ENCODE measurements around the gene CHPT1.

The CHPT1 gene

GRCh38 chr12:101700299-101700820, 2.9 kb downstream of the CHPT1 start:
- Histone ChIP-seq H3K4me1 (ENCODE audit: control insufficient read depth, insufficient read depth, low read length) (peaks cover 15% of the 10 kb centered on the region), H3K9me3 (ENCODE audit: control insufficient read depth, insufficient read depth, low read length) (no peaks in the 10 kb centered on the region), H3K27ac (ENCODE audit: low read depth, low read length) (no peak overlapping the region), H3K9ac (ENCODE audit: low read depth, low read length) (no peak overlapping the region), H3K27me3 (ENCODE audit: control insufficient read depth, insufficient read depth, low read length) (peaks cover 19% of the 10 kb centered on the region), H3K4me3 (ENCODE audit: low read depth, low read length) (no peak overlapping the region), H3K36me3 (ENCODE audit: control insufficient read depth, insufficient read depth, low read length) (no peaks in the 10 kb centered on the region)

GRCh38 chr12:101703487-101703886, 6.0 kb downstream of the CHPT1 start:
- H3K36me3 ChIP-seq (ENCODE audit: control insufficient read depth, insufficient read depth, low read length) = no peaks in the 10 kb centered on the region
- H3K27ac ChIP-seq (ENCODE audit: low read depth, low read length) = no peak overlapping the region
- H3K9ac ChIP-seq (ENCODE audit: low read depth, low read length) = no peak overlapping the region
- H3K27me3 ChIP-seq (ENCODE audit: control insufficient read depth, insufficient read depth, low read length) = no peaks in the 10 kb centered on the region
- no peak overlapping the region for H3K4me3 ChIP-seq (ENCODE audit: low read depth, low read length)
- H3K4me1 ChIP-seq (ENCODE audit: control insufficient read depth, insufficient read depth, low read length) = peaks cover 7% of the 10 kb centered on the region
- H3K9me3 ChIP-seq (ENCODE audit: control insufficient read depth, insufficient read depth, low read length) = no peaks in the 10 kb centered on the region

- Histone ChIP-seq H3K4me3 (ENCODE audit: low read depth, low read length) (no peak overlapping the region), H3K27ac (ENCODE audit: low read depth, low read length) (no peak overlapping the region), H3K9ac (ENCODE audit: low read depth, low read length) (no peak overlapping the region)
These were observed 9.0 kb downstream of the CHPT1 start for GRCh38 chr12:101706403-101706802.

GRCh38 chr12:101707131-101707782, 9.8 kb downstream of the CHPT1 start:
- Histone ChIP-seq H3K27ac (ENCODE audit: low read depth, low read length) (no peak overlapping the region), H3K4me1 (ENCODE audit: control insufficient read depth, insufficient read depth, low read length) (peaks cover 3% of the 10 kb centered on the region; the same call in 1 of the 2 replicates), H3K9ac (ENCODE audit: low read depth, low read length) (no peak overlapping the region), H3K9me3 (ENCODE audit: control insufficient read depth, insufficient read depth, low read length) (no peaks in the 10 kb centered on the region), H3K4me3 (ENCODE audit: low read depth, low read length) (no peak overlapping the region), H3K36me3 (ENCODE audit: control insufficient read depth, insufficient read depth, low read length) (no peaks in the 10 kb centered on the region), H3K27me3 (ENCODE audit: control insufficient read depth, insufficient read depth, low read length) (no peaks in the 10 kb centered on the region)

More at GRCh38 chr12:101706403-101706802, 9.0 kb downstream of the CHPT1 start:
- Histone ChIP-seq H3K9me3 (ENCODE audit: control insufficient read depth, insufficient read depth, low read length) (no peaks in the 10 kb centered on the region), H3K27me3 (ENCODE audit: control insufficient read depth, insufficient read depth, low read length) (no peaks in the 10 kb centered on the region), H3K4me1 (ENCODE audit: control insufficient read depth, insufficient read depth, low read length) (peaks cover 3% of the 10 kb centered on the region; the same call in 1 of the 2 replicates), H3K36me3 (ENCODE audit: control insufficient read depth, insufficient read depth, low read length) (no peaks in the 10 kb centered on the region)

GRCh38 chr12:101710288-101710687, 12.8 kb downstream of the CHPT1 start:
- Histone ChIP-seq H3K4me1 (ENCODE audit: control insufficient read depth, insufficient read depth, low read length) (no peaks in the 10 kb centered on the region), H3K36me3 (ENCODE audit: control insufficient read depth, insufficient read depth, low read length) (no peaks in the 10 kb centered on the region), H3K9me3 (ENCODE audit: control insufficient read depth, insufficient read depth, low read length) (no peaks in the 10 kb centered on the region), H3K4me3 (ENCODE audit: low read depth, low read length) (no peak overlapping the region), H3K9ac (ENCODE audit: low read depth, low read length) (no peak overlapping the region), H3K27ac (ENCODE audit: low read depth, low read length) (no peak overlapping the region), H3K27me3 (ENCODE audit: control insufficient read depth, insufficient read depth, low read length) (no peaks in the 10 kb centered on the region)

DNA sequence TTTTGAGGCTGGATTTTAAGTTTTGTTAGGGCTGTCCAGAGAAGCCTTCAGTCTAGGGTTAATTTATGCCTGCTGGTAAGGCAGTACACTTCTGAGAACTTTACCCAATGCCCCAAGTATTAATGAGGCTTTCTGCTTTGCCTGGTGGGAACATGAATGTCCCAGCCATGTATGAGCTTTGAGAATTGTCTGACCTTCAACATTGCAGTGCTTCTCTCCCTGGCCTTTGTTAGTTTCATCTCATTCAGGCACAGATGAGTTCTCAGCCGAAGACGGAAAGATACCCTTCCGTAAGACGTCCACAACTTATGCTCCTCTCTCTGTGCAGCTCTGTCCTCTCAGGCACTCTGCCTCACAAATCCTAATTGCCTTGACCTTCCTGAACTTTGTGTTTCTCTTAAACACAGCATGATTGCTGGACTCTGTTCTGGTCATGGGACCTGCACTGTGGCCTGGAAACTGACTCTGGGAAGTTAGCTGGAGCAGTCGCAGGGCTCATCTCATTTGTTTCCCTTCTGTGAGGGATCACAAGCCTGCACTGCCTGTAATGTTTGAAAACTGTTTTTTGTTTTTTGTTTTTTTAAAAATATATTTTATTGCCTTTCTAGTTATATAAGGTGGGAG, 15.7 kb downstream of the CHPT1 start:
- H3K4me1 ChIP-seq (ENCODE audit: control insufficient read depth, insufficient read depth, low read length) = peaks cover 4% of the 10 kb centered on the region; the same call in 1 of the 2 replicates
- H3K9me3 ChIP-seq (ENCODE audit: control insufficient read depth, insufficient read depth, low read length) = no peaks in the 10 kb centered on the region
- no peak overlapping the region for H3K27ac ChIP-seq (ENCODE audit: low read depth, low read length)
- no peaks in the 10 kb centered on the region for H3K27me3 ChIP-seq (ENCODE audit: control insufficient read depth, insufficient read depth, low read length)
- H3K36me3 ChIP-seq (ENCODE audit: control insufficient read depth, insufficient read depth, low read length) = no peaks in the 10 kb centered on the region; the same call in 1 of the 2 replicates
- no peak overlapping the region for H3K4me3 ChIP-seq (ENCODE audit: low read depth, low read length)
- no peak overlapping the region for H3K9ac ChIP-seq (ENCODE audit: low read depth, low read length)

DNA sequence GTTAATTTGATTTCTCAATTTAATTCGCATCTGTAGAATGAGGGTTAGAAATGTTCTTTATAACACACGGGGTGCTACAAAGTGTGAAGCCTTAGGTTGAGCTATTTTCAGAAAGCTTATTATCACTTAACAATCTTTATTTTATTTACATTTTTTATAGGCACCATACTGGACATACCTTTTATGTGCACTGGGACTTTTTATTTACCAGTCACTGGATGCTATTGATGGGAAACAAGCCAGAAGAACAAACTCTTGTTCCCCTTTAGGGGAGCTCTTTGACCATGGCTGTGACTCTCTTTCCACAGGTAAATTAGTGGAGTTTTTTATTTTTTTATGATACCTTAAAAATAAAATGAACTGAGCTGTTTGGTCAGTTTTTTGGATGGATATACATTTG, 16.5 kb downstream of the CHPT1 start:
- Histone ChIP-seq H3K4me3 (ENCODE audit: low read depth, low read length) (no peak overlapping the region), H3K4me1 (ENCODE audit: control insufficient read depth, insufficient read depth, low read length) (peaks cover 4% of the 10 kb centered on the region; the same call in 1 of the 2 replicates), H3K27ac (ENCODE audit: low read depth, low read length) (no peak overlapping the region), H3K9ac (ENCODE audit: low read depth, low read length) (no peak overlapping the region), H3K27me3 (ENCODE audit: control insufficient read depth, insufficient read depth, low read length) (no peaks in the 10 kb centered on the region), H3K9me3 (ENCODE audit: control insufficient read depth, insufficient read depth, low read length) (no peaks in the 10 kb centered on the region), H3K36me3 (ENCODE audit: control insufficient read depth, insufficient read depth, low read length) (no peaks in the 10 kb centered on the region; the same call in 1 of the 2 replicates)

DNA sequence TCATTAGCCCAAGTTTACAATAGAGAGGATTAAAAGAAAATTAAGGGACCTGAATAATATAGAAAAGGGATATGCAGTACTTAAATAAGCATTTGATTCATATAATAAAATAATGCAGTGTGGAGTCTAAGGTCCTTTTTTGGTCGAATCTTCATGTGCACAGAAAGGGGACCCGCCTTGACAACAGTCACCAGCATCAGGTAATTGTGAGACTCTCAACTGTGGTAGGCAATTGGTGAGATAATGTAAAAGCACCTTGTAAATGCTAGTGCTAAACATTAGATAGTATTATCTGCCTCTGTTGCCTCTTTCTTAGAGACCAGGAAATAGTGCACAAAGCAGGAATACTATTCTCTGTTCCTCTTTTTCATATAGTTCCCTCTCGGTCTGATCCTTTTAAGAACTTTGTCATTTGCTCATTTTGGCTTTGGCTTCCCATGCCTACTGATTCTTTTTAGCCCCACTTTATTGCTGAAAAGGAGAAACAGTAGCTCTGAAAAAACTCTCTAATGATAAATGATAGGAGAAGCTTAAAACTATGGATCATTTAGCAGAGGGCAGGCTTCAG, 17.5 kb downstream of the CHPT1 start:
- peaks cover 4% of the 10 kb centered on the region; the same call in 1 of the 2 replicates for H3K4me1 ChIP-seq (ENCODE audit: control insufficient read depth, insufficient read depth, low read length)
- peaks cover under 1% of the 10 kb centered on the region for H3K36me3 ChIP-seq (ENCODE audit: control insufficient read depth, insufficient read depth, low read length)
- no peak overlapping the region for H3K9ac ChIP-seq (ENCODE audit: low read depth, low read length)
- no peaks in the 10 kb centered on the region for H3K27me3 ChIP-seq (ENCODE audit: control insufficient read depth, insufficient read depth, low read length)
- H3K4me3 ChIP-seq (ENCODE audit: low read depth, low read length) = no peak overlapping the region
- H3K27ac ChIP-seq (ENCODE audit: low read depth, low read length) = no peak overlapping the region
- no peaks in the 10 kb centered on the region for H3K9me3 ChIP-seq (ENCODE audit: control insufficient read depth, insufficient read depth, low read length)

- no peaks in the 10 kb centered on the region for H3K9me3 ChIP-seq (ENCODE audit: control insufficient read depth, insufficient read depth, low read length)
- H3K4me3 ChIP-seq (ENCODE audit: low read depth, low read length) = no peak overlapping the region
- H3K27ac ChIP-seq (ENCODE audit: low read depth, low read length) = no peak overlapping the region
- H3K36me3 ChIP-seq (ENCODE audit: control insufficient read depth, insufficient read depth, low read length) = peaks cover 13% of the 10 kb centered on the region
- no peak overlapping the region for H3K9ac ChIP-seq (ENCODE audit: low read depth, low read length)
- H3K27me3 ChIP-seq (ENCODE audit: control insufficient read depth, insufficient read depth, low read length) = no peaks in the 10 kb centered on the region
- H3K4me1 ChIP-seq (ENCODE audit: control insufficient read depth, insufficient read depth, low read length) = peaks cover 4% of the 10 kb centered on the region; the same call in 1 of the 2 replicates
These were observed 22.1 kb downstream of the CHPT1 start for GRCh38 chr12:101719566-101719965.

DNA sequence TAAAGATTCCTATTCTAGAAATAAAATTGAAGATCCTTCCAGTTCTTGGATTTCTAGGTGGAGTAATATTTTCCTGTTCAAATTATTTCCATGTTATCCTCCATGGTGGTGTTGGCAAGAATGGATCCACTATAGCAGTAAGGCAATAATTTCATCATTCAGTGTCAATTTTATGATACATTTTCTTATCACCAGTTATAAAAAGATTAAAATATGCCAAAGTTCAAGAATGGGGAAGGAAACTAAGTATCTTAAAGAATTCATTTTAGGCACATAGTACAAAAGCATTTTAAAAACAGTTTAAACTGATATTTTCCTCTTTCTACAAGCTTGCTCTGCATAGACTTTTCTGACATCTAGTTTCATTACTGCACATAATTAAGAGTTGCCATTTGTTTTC, 22.7 kb downstream of the CHPT1 start:
- H3K27ac ChIP-seq (ENCODE audit: low read depth, low read length) = no peak overlapping the region
- H3K9me3 ChIP-seq (ENCODE audit: control insufficient read depth, insufficient read depth, low read length) = no peaks in the 10 kb centered on the region
- H3K4me3 ChIP-seq (ENCODE audit: low read depth, low read length) = no peak overlapping the region
- H3K4me1 ChIP-seq (ENCODE audit: control insufficient read depth, insufficient read depth, low read length) = peaks cover 4% of the 10 kb centered on the region; the same call in 1 of the 2 replicates
- no peaks in the 10 kb centered on the region for H3K27me3 ChIP-seq (ENCODE audit: control insufficient read depth, insufficient read depth, low read length)
- peaks cover 17% of the 10 kb centered on the region for H3K36me3 ChIP-seq (ENCODE audit: control insufficient read depth, insufficient read depth, low read length)
- H3K9ac ChIP-seq (ENCODE audit: low read depth, low read length) = no peak overlapping the region

DNA sequence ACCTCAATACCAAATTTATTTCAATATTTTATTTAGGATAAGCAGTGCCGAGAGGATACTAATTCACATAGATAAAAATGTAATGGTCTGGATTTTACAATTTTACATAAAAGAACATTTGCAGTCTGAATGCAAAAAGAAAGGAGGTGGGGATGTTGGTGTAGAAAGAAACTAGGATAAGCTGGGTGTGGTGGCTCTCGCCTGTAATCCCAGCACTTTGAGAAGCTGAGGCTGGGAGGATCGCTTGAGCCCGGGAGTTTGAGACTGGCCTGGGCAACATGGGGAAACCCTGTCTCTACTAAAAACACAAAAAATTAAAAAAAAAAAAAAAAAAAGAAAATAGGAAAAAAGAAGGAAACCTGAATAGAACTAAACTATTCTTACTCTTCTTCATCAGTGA, 25.0 kb downstream of the CHPT1 start:
- H3K36me3 ChIP-seq (ENCODE audit: control insufficient read depth, insufficient read depth, low read length) = peaks cover 27% of the 10 kb centered on the region

More for the DNA sequence above, 25.0 kb downstream of the CHPT1 start:
- H3K27ac ChIP-seq (ENCODE audit: low read depth, low read length) = no peak overlapping the region
- no peak overlapping the region for H3K4me3 ChIP-seq (ENCODE audit: low read depth, low read length)
- no peaks in the 10 kb centered on the region for H3K9me3 ChIP-seq (ENCODE audit: control insufficient read depth, insufficient read depth, low read length)
- no peak overlapping the region for H3K9ac ChIP-seq (ENCODE audit: low read depth, low read length)
- H3K4me1 ChIP-seq (ENCODE audit: control insufficient read depth, insufficient read depth, low read length) = no peaks in the 10 kb centered on the region
- H3K27me3 ChIP-seq (ENCODE audit: control insufficient read depth, insufficient read depth, low read length) = no peaks in the 10 kb centered on the region

Measured in HUES48 (cell line).